HG03095 (cell line): ENCODE measurements around the gene POLD4.

Experiments used
- ATAC-seq: cut with Tn5 transposase; IDR thresholded peaks from one replicate; pipeline ENCODE4 v1.9.1; 2021; ENCODE audit warnings: moderate library complexity; ENCODE audit not compliant: unreplicated experiment

The POLD4 gene

GRCh38 chr11:67317888-67318555 is 35.3 kb downstream of the POLD4 start:
- no peak for ATAC-seq

GRCh38 chr11:67317205-67317887 is 36.0 kb downstream of the POLD4 start:
- ATAC-seq = peak; percentile 68

DNA sequence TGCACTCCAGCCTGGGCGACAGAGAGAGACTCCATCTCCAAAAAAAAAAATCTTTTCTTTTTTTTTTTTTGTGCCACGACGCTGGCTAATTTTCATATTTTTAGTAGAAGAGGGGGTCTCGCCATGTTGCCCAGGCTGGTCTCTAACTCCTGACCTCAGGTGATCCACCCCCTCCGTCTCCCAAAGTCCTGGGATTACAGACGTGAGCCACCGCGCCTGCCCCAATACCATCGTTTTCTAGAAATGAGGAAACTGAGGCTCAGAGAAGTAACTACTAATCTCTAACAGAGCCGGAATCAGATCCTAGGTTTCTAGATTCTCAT is 36.5 kb downstream of the POLD4 start:
- no peak for ATAC-seq

DNA sequence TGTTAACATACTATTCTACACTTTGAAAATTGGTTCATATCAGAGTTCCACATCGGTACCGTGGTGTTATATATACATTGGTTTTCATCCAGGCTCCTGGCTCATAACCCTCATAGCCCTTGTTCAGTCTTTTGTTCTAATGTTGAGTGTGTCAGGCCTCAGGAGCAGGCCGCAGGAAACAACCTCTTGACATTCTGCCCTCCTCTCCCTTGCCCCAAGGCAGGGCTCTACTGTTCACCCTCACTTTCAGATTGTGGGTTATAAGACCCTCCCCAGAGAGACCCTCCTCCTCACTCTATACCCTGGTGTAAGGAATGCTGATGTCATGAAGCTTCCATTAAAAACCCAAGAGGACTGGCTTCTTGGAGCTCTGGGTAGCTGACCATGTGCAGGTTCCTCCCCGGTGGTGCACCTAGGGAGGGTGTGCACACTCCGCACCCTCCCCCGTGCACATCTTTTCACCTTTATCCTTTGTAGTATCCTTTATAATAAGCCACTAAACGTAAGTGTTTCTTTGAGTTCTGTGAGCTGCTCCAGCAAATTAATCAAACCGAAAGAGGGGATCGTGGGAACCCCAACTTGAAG is 37.9 kb downstream of the POLD4 start:
- ATAC-seq = no peak

- no peak for ATAC-seq
Observed at GRCh38 chr11:67314218-67314617, 39.1 kb downstream of the POLD4 start.

DNA sequence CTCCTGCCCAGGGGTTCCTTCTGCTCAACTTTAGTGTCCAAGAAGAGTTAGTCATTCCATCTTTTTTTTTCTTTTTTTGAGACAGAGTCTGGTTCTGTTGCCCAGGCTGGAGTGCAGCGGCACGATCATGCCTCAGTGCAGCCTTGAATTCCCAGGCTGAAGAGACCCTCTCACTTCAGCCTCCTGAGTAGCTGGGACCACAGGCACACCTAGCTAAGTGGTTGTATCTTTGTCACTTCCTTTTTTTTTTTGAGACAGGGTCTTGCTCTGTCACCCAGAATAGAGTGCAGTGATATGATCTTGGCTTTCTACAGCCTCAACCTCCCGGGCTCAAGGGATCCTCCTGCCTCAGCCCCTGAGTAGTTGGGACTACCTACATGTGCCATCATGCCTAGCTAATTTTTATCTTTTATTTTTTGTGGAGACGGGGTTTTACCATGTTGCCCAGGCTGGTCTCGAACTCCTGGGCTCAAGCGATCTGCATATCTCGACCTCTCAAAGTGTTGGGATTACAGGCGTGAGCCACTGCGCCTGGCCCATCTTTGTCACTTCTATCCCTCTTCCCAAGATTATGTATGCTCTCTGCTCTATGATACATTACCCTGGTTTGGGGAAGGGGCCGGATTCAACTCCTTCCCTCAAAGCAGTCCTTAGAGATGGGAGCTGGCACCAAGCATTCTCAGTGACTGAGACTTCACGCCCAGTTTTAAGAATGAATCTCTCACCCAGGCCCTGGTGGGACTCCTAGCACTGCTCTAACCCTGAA is 40.0 kb downstream of the POLD4 start:
- ATAC-seq = no peak

GRCh38 chr11:67312187-67313021 is 40.9 kb downstream of the POLD4 start:
- no peak for ATAC-seq

DNA sequence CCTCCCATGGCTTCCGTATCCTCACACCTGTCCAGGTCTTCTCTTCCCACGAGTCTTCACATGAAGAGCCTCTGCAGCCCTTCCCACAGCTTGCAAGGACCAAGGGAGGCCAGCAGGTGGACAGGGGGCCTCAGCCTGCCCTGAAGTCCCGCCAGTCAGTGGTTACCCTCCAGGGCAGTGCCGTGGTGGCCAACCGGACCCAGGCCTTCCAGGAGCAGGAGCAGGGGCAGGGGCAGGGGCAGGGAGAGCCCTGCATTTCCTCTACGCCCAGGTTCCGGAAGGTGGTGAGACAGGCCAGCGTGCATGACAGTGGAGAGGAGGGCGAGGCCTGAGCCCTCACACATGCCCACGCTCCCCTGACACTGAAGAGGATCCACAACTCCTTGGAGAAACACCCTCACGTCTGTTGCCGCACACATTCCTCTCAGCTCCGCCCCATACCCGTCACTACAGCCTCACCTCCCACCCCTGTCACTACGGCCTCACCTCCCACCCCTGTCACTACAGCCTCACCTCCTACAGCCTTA is 41.7 kb downstream of the POLD4 start:
- ATAC-seq = no peak

DNA sequence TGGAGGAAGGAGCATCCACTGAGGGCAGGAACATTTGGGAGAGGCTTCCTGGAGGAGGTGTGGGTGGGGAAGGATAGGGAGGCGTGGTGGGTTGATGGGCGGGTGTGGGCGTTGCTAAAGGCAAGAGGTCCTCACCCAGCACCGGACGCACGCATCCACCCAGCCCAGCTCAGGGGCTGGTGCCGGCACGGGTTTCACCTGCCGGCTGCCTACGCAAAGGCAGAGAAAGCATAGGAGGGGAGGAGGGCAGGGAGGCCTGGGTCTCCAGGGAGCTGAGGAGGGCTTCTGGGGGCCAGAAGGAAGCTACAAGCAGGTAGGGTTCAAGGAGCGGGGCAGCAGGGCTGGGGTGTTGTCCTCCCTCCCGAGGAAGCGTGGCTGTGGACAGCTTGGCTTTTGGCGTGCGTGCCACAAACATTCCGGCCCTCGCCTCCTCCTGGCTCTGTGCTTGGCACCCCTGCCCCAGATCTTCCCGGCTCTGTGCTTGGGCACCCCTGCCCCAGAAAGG is 42.2 kb downstream of the POLD4 start:
- ATAC-seq = no peak

DNA sequence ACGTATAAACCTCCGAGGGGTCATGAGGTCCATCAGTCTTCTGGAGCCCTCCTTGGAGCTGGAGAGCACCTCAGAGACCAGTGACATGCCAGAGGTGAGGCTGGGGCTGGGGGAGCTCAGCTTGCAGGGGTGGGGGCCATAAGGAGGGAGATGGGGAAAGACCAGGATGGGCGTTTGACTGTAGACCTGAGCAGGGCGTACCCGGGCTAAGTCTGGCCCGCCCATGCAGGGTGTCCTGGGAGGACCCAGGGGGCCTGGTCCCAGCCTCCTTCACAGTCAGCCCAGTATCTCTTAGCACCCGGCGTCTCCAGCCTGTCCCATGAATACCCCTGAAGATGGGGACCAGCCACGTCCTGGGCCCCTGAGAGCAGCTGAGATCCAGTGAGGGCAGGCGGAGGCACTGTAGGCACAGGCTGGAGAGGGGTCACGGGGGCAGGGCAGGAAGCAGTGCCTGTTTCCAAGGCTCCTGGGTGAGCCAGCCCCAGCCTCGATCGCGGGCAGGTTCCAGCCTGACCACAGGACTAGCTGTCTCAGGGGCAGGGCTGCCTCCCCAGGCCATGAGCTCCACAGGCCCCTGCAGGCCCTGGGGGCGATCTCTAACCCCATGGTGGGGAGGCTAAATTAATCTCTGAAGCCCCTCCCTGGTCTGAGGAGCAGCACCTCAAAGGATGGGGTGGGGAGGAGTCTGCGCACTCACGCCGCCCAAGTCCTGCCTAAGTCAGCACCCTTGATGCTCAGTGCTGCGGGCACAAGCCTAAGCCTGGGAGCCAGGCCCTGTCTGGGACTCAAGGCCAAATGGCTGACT is 42.9 kb downstream of the POLD4 start:
- no peak for ATAC-seq

DNA sequence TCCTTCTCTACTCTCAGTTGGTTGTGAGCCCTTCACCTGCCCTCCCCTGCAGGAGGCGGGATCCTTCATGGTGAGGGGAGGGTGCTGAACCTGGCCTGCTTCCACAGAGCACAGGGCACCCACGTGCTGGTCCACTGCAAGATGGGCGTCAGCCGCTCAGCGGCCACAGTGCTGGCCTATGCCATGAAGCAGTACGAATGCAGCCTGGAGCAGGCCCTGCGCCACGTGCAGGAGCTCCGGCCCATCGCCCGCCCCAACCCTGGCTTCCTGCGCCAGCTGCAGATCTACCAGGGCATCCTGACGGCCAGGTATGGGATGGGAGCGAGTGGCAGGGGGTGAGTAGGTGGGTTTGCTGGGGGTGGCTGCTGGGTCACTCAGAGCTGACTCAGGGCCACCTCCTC is 43.7 kb downstream of the POLD4 start:
- no peak for ATAC-seq

DNA sequence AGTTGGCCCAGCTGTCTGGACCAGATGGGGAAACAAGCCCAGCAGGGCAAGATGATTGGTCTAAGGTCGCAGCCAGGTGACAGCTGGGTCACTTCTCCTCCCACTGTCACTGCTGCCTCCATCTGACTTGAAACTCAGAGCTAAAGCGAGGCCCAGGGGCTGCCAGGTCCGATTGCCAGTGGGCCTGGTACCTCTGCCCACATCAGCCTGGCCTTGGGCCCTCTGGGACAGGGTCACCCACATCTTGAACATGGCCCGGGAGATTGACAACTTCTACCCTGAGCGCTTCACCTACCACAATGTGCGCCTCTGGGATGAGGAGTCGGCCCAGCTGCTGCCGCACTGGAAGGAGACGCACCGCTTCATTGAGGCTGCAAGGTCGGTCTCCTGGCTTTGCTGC is 44.2 kb downstream of the POLD4 start:
- no peak for ATAC-seq

- ATAC-seq = no peak
Observed at GRCh38 chr11:67308031-67308866, 45.1 kb downstream of the POLD4 start.

DNA sequence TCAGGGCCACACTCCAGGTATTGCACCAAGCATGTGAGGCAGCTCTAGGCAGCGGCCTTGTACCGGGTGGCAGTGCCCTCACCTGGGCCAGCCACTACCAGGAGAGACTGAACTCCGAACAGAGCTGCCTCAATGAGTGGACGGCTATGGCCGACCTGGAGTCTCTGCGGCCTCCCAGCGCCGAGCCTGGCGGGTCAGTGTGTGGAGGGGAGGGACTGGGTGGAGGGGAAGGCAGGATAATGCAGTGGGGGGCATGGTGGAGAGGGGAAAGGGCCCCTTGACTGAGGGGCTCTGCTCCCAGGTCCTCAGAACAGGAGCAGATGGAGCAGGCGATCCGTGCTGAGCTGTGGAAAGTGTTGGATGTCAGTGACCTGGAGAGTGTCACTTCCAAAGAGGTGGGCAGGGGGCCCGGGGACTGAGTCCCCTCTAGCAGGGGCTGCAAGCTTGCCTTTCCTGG is 45.8 kb downstream of the POLD4 start:
- ATAC-seq = no peak

DNA sequence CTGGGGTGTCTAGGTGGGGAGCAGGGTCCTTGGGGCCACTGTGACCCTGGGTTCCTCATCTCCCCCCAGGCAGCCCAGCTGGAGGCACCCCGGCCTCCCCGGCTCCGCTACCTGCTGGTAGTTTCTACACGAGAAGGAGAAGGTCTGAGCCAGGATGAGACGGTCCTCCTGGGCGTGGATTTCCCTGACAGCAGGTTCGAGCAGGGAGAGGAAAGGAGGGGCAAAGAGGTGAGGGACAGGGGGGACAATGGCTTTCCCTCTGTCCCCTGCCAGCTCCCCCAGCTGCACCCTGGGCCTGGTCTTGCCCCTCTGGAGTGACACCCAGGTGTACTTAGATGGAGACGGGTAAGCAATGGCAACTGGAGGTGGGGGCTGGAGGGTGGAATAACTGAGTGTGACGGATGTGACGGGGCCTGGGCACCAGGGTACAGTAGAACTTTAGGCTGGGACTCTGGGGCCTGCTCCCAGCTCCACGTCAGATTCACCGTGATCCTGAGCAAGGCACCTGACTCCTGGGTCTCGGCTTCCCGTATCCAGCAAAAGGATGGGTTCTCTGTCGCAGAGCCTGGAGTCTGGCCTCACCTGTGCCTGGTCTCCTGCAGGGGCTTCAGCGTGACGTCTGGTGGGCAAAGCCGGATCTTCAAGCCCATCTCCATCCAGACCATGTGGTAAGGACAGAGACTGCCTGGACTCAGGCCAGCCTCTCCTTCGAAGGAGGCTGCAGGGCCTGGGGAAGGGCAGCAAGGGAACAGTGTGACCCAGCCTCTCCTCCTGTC is 46.4 kb downstream of the POLD4 start:
- ATAC-seq = no peak

DNA sequence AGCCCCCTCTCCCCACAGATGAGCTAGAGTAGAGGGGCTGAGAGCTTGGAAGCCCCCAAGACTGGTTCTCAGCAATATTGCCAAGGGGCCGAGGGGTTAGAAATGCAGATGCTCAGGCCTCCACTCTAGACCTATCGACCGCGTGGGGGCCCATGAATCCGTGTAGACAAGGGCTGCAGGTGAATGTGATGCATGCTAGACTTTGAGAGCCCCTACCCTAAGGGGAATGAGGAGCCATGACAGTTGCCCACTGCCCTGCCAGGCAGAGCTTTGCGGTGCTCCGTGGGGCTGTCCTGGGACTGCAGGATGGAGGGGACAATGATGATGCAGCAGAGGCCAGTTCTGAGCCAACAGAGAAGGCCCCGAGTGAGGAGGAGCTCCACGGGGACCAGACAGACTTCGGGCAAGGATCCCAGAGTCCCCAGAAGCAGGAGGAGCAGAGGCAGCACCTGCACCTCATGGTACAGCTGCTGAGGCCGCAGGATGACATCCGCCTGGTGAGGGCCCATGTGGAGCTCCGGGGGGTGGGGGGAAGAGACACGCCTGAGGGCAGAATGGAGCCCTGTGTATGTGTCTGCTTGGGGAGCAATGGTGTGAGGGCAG is 48.7 kb downstream of the POLD4 start:
- no peak for ATAC-seq

DNA sequence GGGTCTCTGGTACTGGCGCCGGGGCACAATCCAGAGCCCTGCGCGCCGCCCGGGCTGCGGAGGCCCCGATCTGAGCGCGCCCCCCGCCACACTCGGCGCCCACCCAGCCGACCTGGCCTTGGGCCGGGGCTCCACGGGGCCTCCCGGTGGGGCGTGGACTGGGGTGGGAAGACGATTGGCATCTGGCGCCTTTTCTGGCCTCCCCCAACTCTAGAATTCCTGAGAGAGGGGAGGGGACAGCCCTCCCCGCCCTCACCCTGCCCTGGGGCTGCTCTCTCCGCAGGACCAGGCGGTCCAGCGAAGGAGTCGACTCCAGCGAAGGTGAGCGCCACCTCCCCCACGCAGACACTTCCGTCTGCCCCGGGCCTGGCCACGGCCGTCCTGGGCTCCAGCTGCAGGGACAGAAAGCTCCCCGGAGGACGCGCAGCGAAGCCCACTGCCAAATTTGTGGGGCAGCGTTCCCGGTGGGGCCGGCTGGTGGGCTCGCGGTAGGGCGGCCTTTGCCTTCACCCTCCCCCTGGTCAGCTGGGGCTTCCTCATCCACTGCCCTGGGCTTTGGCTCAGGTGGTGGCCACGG is 49.4 kb downstream of the POLD4 start:
- ATAC-seq = no peak
